ENCODE data around the gene RNASE11.

The RNASE11 gene

GRCh38 chr14:20610002-20610765 lies 22.4 kb upstream of the RNASE11 start (continued):
- TF ChIP-seq ZNF148 (tag by site-specific recombination; IDR thresholded peaks at IDR 0.05; ENCODE audit: borderline replicate concordance) (0 out of 2 replicates have a peak, but pooled peaks have one; percentile 25), ZNF596 (tag by site-specific recombination; IDR thresholded peaks at IDR 0.05) (no peak; the same call in 1 of the 2 replicates), ZBTB10 (tag by site-specific recombination; IDR thresholded peaks at IDR 0.05) (peak; percentile 34; the same call in 1 of the 2 replicates), KLF7 (tag by site-specific recombination; IDR thresholded peaks at IDR 0.05; ENCODE audit: borderline replicate concordance) (peak; percentile 54; the same call in 1 of the 2 replicates), PRDM1 (tag by site-specific recombination; IDR thresholded peaks at IDR 0.05) (peak; percentile 81), ZFP37 (tag by site-specific recombination; IDR thresholded peaks at IDR 0.05) (peak; percentile 75; the same call in 1 of the 2 replicates), ZNF610 (tag by site-specific recombination; IDR thresholded peaks at IDR 0.05; ENCODE audit: borderline replicate concordance) (peak; percentile 65), ZNF654 (tag by site-specific recombination; IDR thresholded peaks at IDR 0.05; ENCODE audit: low read depth) (peak; percentile 24; the same call in 1 of the 2 replicates), ZNF26 (tag by site-specific recombination; IDR thresholded peaks at IDR 0.05) (no peak), ZNF513 (tag by site-specific recombination; IDR thresholded peaks at IDR 0.05) (peak; percentile 42; the same call in 1 of the 2 replicates), ZBTB7A (tag by site-specific recombination; IDR thresholded peaks at IDR 0.05; ENCODE audit: low read depth) (0 out of 2 replicates have a peak, but pooled peaks have one; percentile 32), ZFP69B (tag by site-specific recombination; IDR thresholded peaks at IDR 0.05) (peak; percentile 56; the same call in 1 of the 2 replicates), ZSCAN30 (tag by site-specific recombination; IDR thresholded peaks at IDR 0.05) (peak; percentile 92), ZNF623 (tag by site-specific recombination; IDR thresholded peaks at IDR 0.05) (0 out of 2 replicates have a peak, but pooled peaks have one; percentile 12), ZNF580 (tag by site-specific recombination; IDR thresholded peaks at IDR 0.05) (peak; percentile 92), ZNF629 (tag by site-specific recombination; IDR thresholded peaks at IDR 0.05) (peak; percentile 61; the same call in 1 of the 2 replicates), TRIM28 (IDR thresholded peaks at IDR 0.05; ENCODE audit: borderline replicate concordance, low read length) (no peak), ZNF366 (tag by site-specific recombination; conservative IDR thresholded peaks at IDR 0.05) (peak; percentile 81), ZNF843 (tag by site-specific recombination; IDR thresholded peaks at IDR 0.05) (no peak), ZBTB26 (tag by site-specific recombination; optimal IDR thresholded peaks at IDR 0.05) (peak; percentile 62)

All from HEK293 (cell line).